ENCODE results near the gene STXBP1. TPM values are rescaled to one million over a fixed set of nuclear protein-coding genes. Genes with fewer than 3 reads are reported as not detected.

The STXBP1 gene
- total and polyA plus RNA-seq, 2 of the 8 experiments (the other 6 are each of a cell fraction or from before 2014, with no cell fraction given) = 11.5 to 60.9 TPM

DNA sequence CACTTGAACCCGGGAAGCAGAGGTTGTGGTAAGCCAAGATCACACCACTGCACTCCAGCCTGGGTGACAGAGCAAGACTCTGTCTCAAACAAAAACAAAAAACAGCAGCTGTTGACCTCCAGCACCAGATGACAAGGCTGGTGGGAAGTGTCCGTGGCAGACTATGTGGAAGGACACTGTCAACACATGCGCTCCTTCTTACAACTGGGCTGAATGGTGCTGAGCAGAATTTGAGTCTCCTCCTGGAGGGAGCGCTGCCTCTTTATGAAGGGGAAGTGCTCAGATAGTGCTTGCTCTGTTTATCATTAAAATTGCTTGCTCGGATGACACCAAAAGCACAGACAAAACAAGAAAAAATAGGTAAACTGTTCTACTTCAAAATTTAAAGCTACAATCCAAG lies 85.5 kb downstream of the STXBP1 start:
- 0 out of 2 replicates have a peak, but pooled peaks cover 1% of the 10 kb centered on the region for H3K23me2 ChIP-seq (ENCODE audit: low read depth, low read length)
- no peak overlapping the region for H3K27ac ChIP-seq (ENCODE audit: low read depth, low read length)
- ChIA-PET CTCF (ENCODE audit: partially characterized antibody) (interaction anchor here (0.6 to 1.0 kb wide), 3 partner anchors 9 to 108 kb away, joined by 3 read pairs; partner anchors contain the start of gene CFAP157), POLR2A (ENCODE audit: partially characterized antibody) (interaction anchor here (1.1 kb wide), 1 partner anchor 17 kb away, joined by 3 read pairs; no protein-coding TSS in a partner anchor)
- H2BK120ac ChIP-seq (replicated peaks; ENCODE audit: low read depth, low read length) = no peak overlapping the region
- no peak overlapping the region for H3K14ac ChIP-seq (ENCODE audit: insufficient read length)
- no peak overlapping the region for H4K91ac ChIP-seq (replicated peaks; ENCODE audit: insufficient read length, low read length)
- no peak overlapping the region for H3K23ac ChIP-seq (ENCODE audit: insufficient read length)
- H2BK12ac ChIP-seq (ENCODE audit: low read depth, low read length) = no peak overlapping the region
- H3K79me2 ChIP-seq (ENCODE audit: control insufficient read depth in 1 of 2, insufficient read depth in 2 of 2, low read length in 2 of 2) = no peaks in the 10 kb centered on the region
- no peaks in the 10 kb centered on the region; a peak in 1 of 8 replicates for H3K36me3 ChIP-seq (ENCODE audit: control insufficient read depth in 2 of 4, insufficient read depth in 4 of 4, low read length in 3 of 4)
- no peaks in the 10 kb centered on the region for H3K27me3 ChIP-seq (replicated peaks in 1 of 4; ENCODE audit: control insufficient read depth in 3 of 4, extremely low read depth in 1 of 4, insufficient read depth in 3 of 4, low read length in 3 of 4)
- no peak overlapping the region for H3K18ac ChIP-seq (ENCODE audit: extremely low read depth, low read length)
- H2BK20ac ChIP-seq (ENCODE audit: low read length) = no peak overlapping the region
- no peak overlapping the region for H3K4me3 ChIP-seq (ENCODE audit: extremely low read depth in 1 of 4, insufficient read depth in 2 of 4, low read depth in 3 of 4, low read length in 4 of 4)
- H3K4me2 ChIP-seq (ENCODE audit: insufficient read depth in 1 of 2, low read depth in 2 of 2, low read length in 2 of 2) = no peak overlapping the region
- no peak overlapping the region for H2BK5ac ChIP-seq (ENCODE audit: low read depth, low read length)
- H3K4ac ChIP-seq (replicated peaks; ENCODE audit: insufficient read length, low read depth, low read length) = no peak overlapping the region
- no peak for FAIRE-seq
- H3K9ac ChIP-seq (replicated peaks in 1 of 4; ENCODE audit: extremely low read depth in 1 of 4, low read depth in 3 of 4, low read length in 3 of 4) = no peak overlapping the region
- no peak overlapping the region for H3K56ac ChIP-seq (replicated peaks; ENCODE audit: insufficient read length, low read depth, low read length)
- DNase-seq (ENCODE audit: low read depth in 1 of 2, low spot score in 2 of 2) = no peak
- H4K20me1 ChIP-seq (replicated peaks in 1 of 2; ENCODE audit: control insufficient read depth in 1 of 2, insufficient read depth in 2 of 2, low read length in 2 of 2) = no peaks in the 10 kb centered on the region
- H3K79me1 ChIP-seq (ENCODE audit: low read depth, low read length) = no peaks in the 10 kb centered on the region
- H2AFZ ChIP-seq (ENCODE audit: low read length) = no peak overlapping the region
- no peaks in the 10 kb centered on the region for H3K4me1 ChIP-seq (replicated peaks in 1 of 4; ENCODE audit: control insufficient read depth in 3 of 4, insufficient read depth in 4 of 4, low read length in 3 of 4)
- H4K5ac ChIP-seq (ENCODE audit: insufficient read length, low read depth, low read length) = no peak overlapping the region
- H4K8ac ChIP-seq (ENCODE audit: extremely low read depth, insufficient read depth, low read length) = no peak overlapping the region
- no peak overlapping the region for H2AK5ac ChIP-seq (ENCODE audit: low read depth, low read length)
- 84% methylated on average over 5 of the region's 5 CpGs; no CpG with 5 or more reads in 1 of the 2 experiments for WGBS, 2 experiments (ENCODE audit: extremely low coverage in 1 of 2, insufficient coverage in 1 of 2, insufficient read length in 1 of 2, insufficient replicate concordance in 2 of 2, low coverage in 1 of 2, low lambda C conversion rate in 2 of 2, missing lambda C conversion rate in 1 of 2)
- H2BK15ac ChIP-seq (ENCODE audit: low read length) = no peak overlapping the region
- TF ChIP-seq RFX5 (IDR thresholded peaks at IDR 0.05; ENCODE audit: borderline replicate concordance, low read depth, low read length) (no peak), BACH1 (IDR thresholded peaks at IDR 0.05; ENCODE audit: low read length) (no peak), GABPA (IDR thresholded peaks at IDR 0.05; ENCODE audit: borderline replicate concordance, insufficient read depth, low read length) (no peak), TBP (IDR thresholded peaks at IDR 0.05; ENCODE audit: low read depth, low read length) (no peak), SP1 (IDR thresholded peaks at IDR 0.05; ENCODE audit: low read depth, low read length) (no peak), USF2 (IDR thresholded peaks at IDR 0.05; ENCODE audit: low read length) (no peak)
- H3K9me3 ChIP-seq (ENCODE audit: insufficient read depth in 2 of 2, low read depth in 1 of 2, low read length in 1 of 2) = no peaks in the 10 kb centered on the region
